Right hindlimb (tissue), 1 donor: ENCODE data around the gene AGO4.
"Not testable (repeated sequence)": the region's sequence is repeated elsewhere in the genome, so short reads cannot be mapped to it uniquely, and the experiment has no call there.

Source experiments
- DNase-seq: peaks from one replicate; pipeline ENCODE4 v3.0.0-alpha.2; 2018

Gene AGO4

DNA sequence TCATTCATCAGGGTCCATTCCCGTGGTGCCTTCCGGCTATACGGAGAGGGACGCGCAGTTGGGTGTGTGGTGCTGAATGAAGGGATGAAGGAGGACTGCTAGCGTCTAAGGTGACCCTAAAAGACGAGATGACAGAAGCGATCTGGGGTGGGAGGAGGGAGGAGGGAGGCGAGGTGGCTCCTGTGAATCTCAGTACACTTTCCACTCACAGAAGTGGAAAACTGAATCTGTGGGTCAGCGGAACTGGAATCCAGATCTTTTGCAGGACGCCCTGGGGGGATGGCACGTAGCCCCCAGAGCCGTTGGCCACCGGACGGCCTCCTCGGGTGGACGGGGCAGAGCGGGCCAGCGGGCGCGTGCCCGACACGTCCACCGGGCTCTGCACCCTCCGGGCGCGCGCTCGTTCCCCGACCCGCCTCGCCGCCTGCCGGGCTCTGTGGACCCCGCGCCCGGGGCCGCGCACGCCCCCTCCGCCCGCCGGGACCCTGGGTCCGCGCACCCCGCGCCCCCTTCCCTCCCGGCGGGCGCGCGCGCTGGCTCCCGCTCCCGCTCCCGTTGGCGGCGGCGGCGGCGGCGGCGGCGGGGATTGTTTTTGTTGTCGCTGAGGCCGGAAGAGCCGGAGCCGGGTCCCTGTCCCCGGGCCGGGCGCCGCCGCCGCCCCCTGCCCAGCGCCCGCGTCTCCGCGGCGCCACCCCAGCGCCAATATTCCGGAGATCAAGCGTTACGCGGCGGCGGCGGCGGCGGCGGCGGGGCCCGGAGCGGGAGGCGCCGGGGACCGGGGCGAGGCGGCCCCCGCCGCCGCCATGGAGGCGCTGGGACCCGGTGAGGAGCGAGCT is at the start of gene AGO4:
Gene AGO4 (plus strand): TSS at position 403 of the 836 bp plus-strand sequence. CDS start 401 bp downstream, at position 804.
- DNase-seq = peak; percentile 71

- no peak for DNase-seq
These were observed 45.7 kb upstream of the AGO4 start for GRCh38 chr1:35762141-35762540.

DNA sequence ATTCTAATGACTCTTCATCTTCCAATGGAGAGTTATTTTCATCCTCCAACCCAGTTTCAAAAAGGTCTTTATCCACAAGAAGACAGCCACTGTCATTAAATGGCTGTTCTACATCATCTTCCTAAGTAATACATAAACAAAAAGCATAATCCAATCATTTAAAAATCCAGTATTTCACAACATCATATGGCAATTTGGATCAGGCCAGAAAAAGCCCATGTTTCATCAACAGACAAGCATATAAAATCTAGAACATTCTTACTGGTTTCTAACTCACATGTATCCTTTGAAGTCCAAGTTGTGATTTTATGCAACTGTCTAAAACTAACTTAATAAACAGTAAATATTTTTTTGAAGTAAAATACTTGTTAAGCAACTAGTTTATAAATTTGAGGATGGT is 44.6 kb upstream of the AGO4 start:
- DNase-seq = no peak

DNA sequence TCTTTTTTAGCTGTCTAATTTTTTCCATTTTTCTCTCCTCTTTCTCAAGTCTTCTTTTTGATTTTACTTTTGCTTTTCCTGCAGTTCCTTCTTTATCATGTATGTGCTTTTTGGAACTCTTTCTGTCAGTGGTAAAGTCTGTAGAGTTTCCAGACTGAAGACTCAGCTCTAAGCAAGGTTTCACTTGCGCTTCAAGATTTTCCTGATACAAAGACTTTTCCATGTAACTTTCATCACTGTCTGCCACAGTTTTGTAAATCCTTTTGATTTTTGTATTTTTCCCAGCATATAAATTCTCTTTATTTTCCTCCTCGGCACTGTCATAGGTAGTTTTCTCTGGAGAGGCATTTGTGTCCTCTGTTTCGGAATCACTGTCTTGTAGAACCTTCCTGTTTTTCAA is 43.5 kb upstream of the AGO4 start:
- no peak for DNase-seq

GRCh38 chr1:35768350-35769187 is 39.2 kb upstream of the AGO4 start:
- DNase-seq = no peak

DNA sequence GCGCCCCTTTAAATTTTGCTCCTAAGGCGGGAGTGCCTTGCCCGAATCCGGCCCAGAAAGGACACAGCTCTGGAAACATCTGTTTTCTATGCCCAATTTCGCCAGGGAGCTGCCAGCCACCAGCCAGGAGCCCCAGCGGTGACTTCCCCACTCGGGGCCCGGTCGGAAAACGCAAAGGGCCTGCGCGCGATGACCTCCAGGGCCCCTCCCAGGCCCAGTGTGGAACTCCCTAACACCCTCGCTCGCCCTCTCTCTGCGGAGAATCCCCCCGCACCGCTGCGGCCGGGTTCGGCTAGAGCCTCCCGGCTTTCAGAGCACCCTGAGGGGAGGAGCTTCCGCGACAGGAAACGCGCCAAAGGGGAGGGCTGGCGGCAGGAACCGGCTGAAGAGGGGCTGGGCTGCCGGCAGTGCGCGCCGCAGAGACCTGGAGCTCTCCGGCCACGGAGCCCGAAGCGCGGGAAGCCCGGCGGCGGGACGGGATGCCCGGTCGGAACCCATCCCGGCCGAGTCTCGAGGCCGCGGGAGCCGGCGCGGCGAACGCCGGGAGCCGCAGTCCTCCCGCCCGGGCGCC is 38.5 kb upstream of the AGO4 start:
- peak; percentile 94 for DNase-seq

- no peak for DNase-seq
These were observed 34.1 kb upstream of the AGO4 start for GRCh38 chr1:35773711-35774110.

- not testable (repeated sequence) for DNase-seq
These were observed 31.6 kb upstream of the AGO4 start for GRCh38 chr1:35776172-35776571.

GRCh38 chr1:35777109-35777508 is 30.7 kb upstream of the AGO4 start:
- no peak for DNase-seq

DNA sequence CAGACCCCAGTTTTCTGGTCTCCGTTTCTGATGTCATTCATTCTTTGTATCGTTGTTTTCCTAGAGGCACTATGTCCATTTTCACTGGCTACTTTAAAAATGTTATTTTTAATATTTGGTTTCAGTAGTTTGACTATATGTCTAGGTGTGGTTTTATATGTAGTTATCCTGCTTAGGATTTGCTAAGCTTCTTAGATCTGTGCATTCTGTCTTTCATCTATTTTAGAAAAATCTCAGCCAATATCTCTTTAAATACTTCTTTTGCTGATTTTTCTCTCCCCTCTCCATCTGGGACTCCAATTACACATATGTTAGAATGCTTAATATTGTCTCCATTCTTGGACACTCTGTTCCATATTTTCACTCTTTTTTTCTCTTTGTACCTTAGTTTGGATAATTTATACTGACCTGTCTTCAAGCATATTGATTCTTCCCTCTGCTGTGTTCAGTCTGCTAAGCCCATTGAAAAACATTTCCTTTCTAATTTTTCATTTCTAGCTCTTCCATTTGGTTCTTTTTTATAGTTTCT is 24.7 kb upstream of the AGO4 start:
- DNase-seq = no peak

DNA sequence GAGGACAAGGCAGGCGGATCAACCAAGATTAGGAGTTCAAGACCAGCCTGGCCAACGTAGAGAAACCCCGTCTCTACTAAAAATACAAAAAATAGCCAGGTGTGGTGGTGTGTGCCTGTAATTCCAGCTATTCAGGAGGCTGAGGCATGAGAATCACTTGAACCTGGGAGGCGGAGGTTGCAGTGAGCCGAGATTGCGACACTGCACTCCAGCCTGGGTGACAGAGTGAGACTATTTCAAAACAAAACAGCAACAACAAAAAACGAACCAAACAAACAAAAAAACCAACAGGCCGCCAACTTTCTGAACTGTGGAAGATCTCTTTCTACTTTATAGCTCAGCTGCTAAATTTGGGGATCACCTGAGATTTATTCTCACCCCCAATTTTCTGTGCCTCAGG is 23.5 kb upstream of the AGO4 start:
- DNase-seq = not testable (repeated sequence)

GRCh38 chr1:35788139-35788538 is 19.7 kb upstream of the AGO4 start:
- no peak for DNase-seq

DNA sequence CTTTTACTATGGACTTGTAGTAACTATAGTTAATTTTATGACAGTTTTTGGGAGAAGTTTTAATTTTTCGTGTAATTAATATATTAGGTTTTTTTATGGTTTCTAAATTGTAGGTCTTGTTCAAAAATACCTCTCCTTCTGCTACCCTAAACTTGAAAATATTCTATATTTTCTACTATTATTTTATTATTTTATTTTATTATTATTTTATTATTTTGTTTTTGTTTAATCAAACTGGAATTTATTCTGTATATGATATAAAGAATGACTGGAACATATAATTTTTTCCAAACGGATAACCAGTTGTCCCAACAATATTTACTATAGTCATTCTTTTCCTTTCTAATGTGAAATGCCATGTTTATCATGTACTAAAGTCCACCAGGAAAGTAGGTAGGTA is 17.1 kb upstream of the AGO4 start:
- DNase-seq = no peak

- DNase-seq = no peak
These were observed 12.5 kb upstream of the AGO4 start for GRCh38 chr1:35795295-35795694.

- no peak for DNase-seq
These were observed 10.4 kb upstream of the AGO4 start for GRCh38 chr1:35797380-35797779.

GRCh38 chr1:35798019-35798418 is 9.8 kb upstream of the AGO4 start:
- DNase-seq = not testable (repeated sequence)

GRCh38 chr1:35800167-35800887 is 7.5 kb upstream of the AGO4 start:
- DNase-seq = not testable (repeated sequence)

DNA sequence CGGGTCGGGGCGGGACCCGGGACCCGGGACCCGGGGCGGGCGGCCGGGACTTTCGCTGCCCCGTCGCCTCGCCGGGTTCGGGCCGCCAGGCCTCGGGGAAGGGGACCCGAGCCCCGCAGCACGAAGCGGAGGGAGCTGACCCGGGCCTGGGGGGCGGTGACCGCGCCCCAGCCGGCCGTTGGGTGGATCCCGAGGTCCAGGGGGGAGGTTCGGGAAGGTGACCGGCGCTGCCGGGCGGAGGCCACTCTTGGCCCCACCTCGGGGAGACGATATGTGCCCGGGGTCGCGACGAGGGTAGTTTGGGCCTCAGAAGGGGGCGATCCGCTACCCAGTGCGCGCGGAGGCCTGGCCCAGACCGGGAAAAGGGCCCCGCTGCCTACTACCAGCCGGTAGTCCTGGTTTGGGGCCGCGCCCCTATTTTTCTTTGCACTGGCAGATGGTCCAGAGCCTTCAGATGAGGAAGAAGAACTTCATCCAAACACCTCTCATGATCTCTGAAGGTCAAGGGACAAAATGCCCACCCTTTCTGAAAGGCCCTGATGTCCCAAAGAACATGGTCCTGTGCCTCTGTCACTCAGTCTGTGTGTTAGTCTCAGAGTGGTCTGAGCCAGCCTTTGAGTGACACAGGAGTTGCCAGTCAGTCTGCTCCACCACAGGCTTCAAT is 766 bp downstream of the AGO4 start:
- DNase-seq = peak; percentile 44

DNA sequence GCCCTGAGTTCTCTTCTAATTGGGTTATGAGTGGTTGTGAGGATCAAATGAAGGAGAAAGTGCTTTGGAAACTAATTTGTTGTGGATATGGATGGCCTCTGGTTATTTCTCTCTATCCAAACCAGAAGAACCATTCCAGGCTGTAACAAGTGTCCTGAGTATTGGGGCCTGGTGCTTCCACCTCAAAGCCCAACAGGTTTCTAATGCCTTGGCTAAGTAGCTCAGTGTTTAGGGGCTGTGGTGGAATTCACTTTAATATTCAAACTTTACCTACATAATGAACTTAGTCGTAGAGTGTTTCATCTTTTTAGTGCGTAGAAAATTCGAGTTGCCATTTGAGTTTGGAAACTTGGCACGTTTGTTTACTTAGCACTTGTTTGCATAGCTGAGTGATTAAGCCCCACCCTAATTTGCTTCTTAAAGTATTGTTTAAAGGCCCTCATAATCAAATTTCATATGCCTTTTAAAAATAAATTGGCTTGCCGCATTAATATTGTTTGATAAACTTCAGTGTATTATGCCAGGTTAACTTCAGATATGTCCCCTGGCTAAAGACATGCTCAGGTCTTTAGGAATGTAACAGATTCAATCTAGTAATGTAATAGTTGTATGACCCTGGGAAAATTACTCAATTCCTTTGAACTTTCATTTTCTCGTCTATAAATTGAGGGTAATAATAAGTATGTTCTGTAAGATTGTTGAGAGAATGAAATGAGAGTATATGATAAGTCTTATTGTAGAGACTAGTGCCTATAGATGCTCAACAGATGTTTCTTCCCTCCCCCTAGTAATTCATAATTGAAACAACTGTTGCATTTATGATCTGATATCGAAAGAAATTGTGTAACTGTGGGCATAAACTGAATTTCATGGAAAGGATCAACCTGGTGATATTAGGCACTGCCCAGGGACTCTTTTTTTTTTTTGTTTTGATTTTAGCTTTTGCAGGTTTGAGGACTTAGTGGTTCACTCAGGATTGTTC is 1.6 kb downstream of the AGO4 start:
- no peak for DNase-seq

DNA sequence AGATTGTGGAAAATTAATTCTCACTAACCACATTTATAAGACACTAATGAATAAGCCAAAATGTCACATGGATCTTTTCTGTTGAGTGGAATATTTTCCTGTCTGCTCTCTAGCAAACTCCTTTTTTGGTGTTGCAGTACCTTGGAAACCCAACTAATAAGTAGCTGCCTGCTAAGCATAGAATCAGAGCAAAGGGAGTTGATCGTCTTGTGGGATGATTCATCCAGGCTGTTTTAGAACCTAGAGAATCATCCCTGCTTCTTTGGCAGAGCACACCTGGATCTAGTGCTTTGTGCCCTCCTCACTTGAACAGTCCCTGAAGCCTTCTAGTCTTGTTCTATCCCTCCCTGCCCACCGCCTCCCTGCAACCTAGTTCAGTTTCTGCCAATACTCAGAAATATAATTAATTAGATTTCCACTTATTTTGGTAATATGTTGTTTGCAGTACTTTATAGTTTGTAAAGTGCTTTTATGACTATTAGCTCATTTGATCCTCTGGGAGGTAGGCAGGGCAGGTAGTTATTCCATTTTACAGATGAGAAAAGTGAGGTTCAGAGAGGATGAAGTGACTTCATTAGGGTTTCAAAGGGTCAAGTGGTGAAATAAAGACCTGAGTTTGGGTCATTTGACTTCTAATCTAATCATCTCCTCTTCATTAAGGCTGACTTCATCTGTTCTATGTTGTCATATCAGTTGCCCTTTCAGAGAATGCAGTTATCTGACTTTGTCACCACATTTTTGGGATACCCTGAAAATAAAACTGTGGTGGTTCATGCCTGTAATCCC is 2.5 kb downstream of the AGO4 start:
- DNase-seq = no peak
